HepG2 (cell line): ENCODE measurements around the gene RPS14. TPM values are rescaled to one million over a fixed set of nuclear protein-coding genes. Genes with fewer than 3 reads are reported as not detected.

ENCODE experiments used
- ELK4 ChIP-seq: sonication (generic); formaldehyde crosslinking; IDR thresholded peaks from 2 replicates; pipeline ENCODE4 v1.9.0; 2021; ENCODE audit warnings: missing genetic modification reagents, borderline replicate concordance
- FOXK1 ChIP-seq: sonication (generic); formaldehyde crosslinking; IDR thresholded peaks from 2 replicates; pipeline ENCODE4 v1.4.0; 2020; ENCODE audit warnings: low read depth, missing genetic modification reagents, borderline replicate concordance
- IKZF4 ChIP-seq: sonication (generic); formaldehyde crosslinking; IDR thresholded peaks from 2 replicates; pipeline ENCODE4 v1.5.1; 2020; ENCODE audit warnings: borderline replicate concordance, mild to moderate bottlenecking, low read depth, missing genetic modification reagents; ENCODE audit errors: not compliant biosample characterization
- MYC ChIP-seq: sonication (generic); formaldehyde crosslinking; IDR thresholded peaks from 2 replicates; pipeline ENCODE4 v1.9.0; 2021; ENCODE audit warnings: missing genetic modification reagents, borderline replicate concordance
- NFKBIZ ChIP-seq: IDR thresholded peaks from 2 replicates; pipeline ENCODE4 v1.6.1; 2018; ENCODE audit warnings: missing genetic modification reagents, missing compliant biosample characterization
- PREB ChIP-seq: sonication (generic); formaldehyde crosslinking; IDR thresholded peaks from 2 replicates; pipeline ENCODE4 v1.4.0; 2020; ENCODE audit warnings: missing genetic modification reagents
- PRPF4 ChIP-seq: fragments of 200-400 bp; formaldehyde crosslinking; IDR thresholded peaks from 2 replicates; pipeline ENCODE4 v1.6.1; 2016; ENCODE audit warnings: low read length, low read depth; ENCODE audit not compliant: poor library complexity, severe bottlenecking
- RNF219 ChIP-seq: sonication (generic); formaldehyde crosslinking; IDR thresholded peaks from 2 replicates; pipeline ENCODE4 v1.5.0; 2020; ENCODE audit warnings: mild to moderate bottlenecking, missing genetic modification reagents
- SP1 ChIP-seq, 2 experiments: fragments of 450-650 bp in 1 of 2; sonication (generic) in 1 of 2; formaldehyde crosslinking in 1 of 2; IDR thresholded peaks; 2 replicates each; pipeline versions ENCODE4 v1.4.0 to v1.6.1; 2016 to 2020; ENCODE audit warnings: missing genetic modification reagents in 1 of 2
- STAT5B ChIP-seq: sonication (generic); formaldehyde crosslinking; IDR thresholded peaks from 2 replicates; pipeline ENCODE4 v1.4.0; 2020; ENCODE audit warnings: missing genetic modification reagents
- TBX2 ChIP-seq: sonication (generic); formaldehyde crosslinking; IDR thresholded peaks from 2 replicates; pipeline ENCODE4 v1.5.0; 2020; ENCODE audit warnings: missing genetic modification reagents, mild to moderate bottlenecking, borderline replicate concordance
- ZBTB2 ChIP-seq: sonication (generic); formaldehyde crosslinking; IDR thresholded peaks from 2 replicates; pipeline ENCODE4 v1.8.0; 2022; ENCODE audit warnings: low read depth, missing genetic modification reagents
- ZNF160 ChIP-seq: sonication (generic); formaldehyde crosslinking; IDR thresholded peaks from 2 replicates; pipeline ENCODE4 v1.8.0; 2022; ENCODE audit warnings: mild to moderate bottlenecking, inconsistent platforms, missing genetic modification reagents
- ZNF350 ChIP-seq: sonication (generic); formaldehyde crosslinking; IDR thresholded peaks from 2 replicates; pipeline ENCODE4 v1.4.0; 2020; ENCODE audit warnings: mild to moderate bottlenecking, low read depth, missing genetic modification reagents, borderline replicate concordance
- ZNF598 ChIP-seq: sonication (generic); formaldehyde crosslinking; IDR thresholded peaks from 2 replicates; pipeline ENCODE4 v1.5.1; 2020; ENCODE audit warnings: mild to moderate bottlenecking, missing genetic modification reagents, borderline replicate concordance
- ZNF704 ChIP-seq: sonication (generic); formaldehyde crosslinking; IDR thresholded peaks from 2 replicates; pipeline ENCODE4 v1.8.1; 2023; ENCODE audit warnings: mild to moderate bottlenecking, inconsistent platforms, moderate library complexity, missing genetic modification reagents, borderline replicate concordance
- ZNF747 ChIP-seq: sonication (generic); formaldehyde crosslinking; IDR thresholded peaks from 2 replicates; pipeline ENCODE4 v1.8.1; 2023; ENCODE audit warnings: missing genetic modification reagents, mild to moderate bottlenecking, borderline replicate concordance
- ZXDC ChIP-seq: sonication (generic); formaldehyde crosslinking; IDR thresholded peaks from 2 replicates; pipeline ENCODE4 v1.5.0; 2020; ENCODE audit warnings: mild to moderate bottlenecking, missing genetic modification reagents
- polyA plus RNA-seq, 8 experiments: library from polyadenylated mRNA; depleted of rRNA in 3 of 8; stranded (reverse) in 7 of 8; unstranded in 1 of 8; fragments of >200 nt; fragmentation: Illumina TruSeq in 4 of 8; extraction: Trizol in 4 of 8; gene quantifications; 2 replicates each; pipeline versions ENCODE4 v1.2.1 to v1.2.3, GENCODE V29; 2011 to 2016; ENCODE audit warnings: low read depth in 4 of 8, missing spikeins in 1 of 8, mixed read lengths in 1 of 8; ENCODE audit not compliant: insufficient read depth in 1 of 8
- total RNA-seq, 5 experiments: library from RNA; depleted of rRNA; stranded (reverse); fragments of >200 nt; fragmentation: Illumina TruSeq; extraction: Trizol; gene quantifications; 2 replicates each; pipeline ENCODE4 v1.2.3, GENCODE V29; 2016; ENCODE audit warnings: low read depth in 1 of 5

The RPS14 gene
- total and polyA plus RNA-seq, 2 of the 13 experiments (the other 11 are each of a cell fraction or from before 2014, with no cell fraction given): 2,116 to 3,295 TPM

GRCh38 chr5:150436141-150436680, 13.3 kb downstream of the RPS14 start (continued):
- TF ChIP-seq ZNF704 (CRISPR knock-in tag) (no peak), ZBTB2 (no peak), PREB (CRISPR knock-in tag) (no peak), ELK4 (CRISPR knock-in tag) (no peak), IKZF4 (no peak), TBX2 (CRISPR knock-in tag) (no peak), MYC (CRISPR knock-in tag) (peak; percentile 26; the same call in 1 of the 2 replicates), RNF219 (CRISPR knock-in tag) (no peak), ZNF598 (CRISPR knock-in tag) (no peak), NFKBIZ (CRISPR knock-in tag) (no peak), ZNF747 (CRISPR knock-in tag) (no peak), STAT5B (no peak), ZNF350 (no peak), PRPF4 (no peak), FOXK1 (no peak), ZNF160 (CRISPR knock-in tag) (no peak), ZXDC (CRISPR knock-in tag) (peak; percentile 78; the same call in 1 of the 2 replicates), SP1 (IDR thresholded peaks at IDR 0.05) (no peak), SP1 (CRISPR knock-in tag; IDR thresholded peaks at IDR 0.05) (no peak)
